ENCODE data around the gene SSX2IP. TPM values are rescaled to one million over a fixed set of nuclear protein-coding genes. Genes with fewer than 3 reads are reported as not detected.

SSX2IP gene
- total RNA-seq, 1 experiment from 2014 or later = 20.8 TPM

- no peak for ATAC-seq
- Mint-ChIP-seq H3K4me3 (no peak overlapping the region), H3K27me3 (ENCODE audit: low read depth) (no peaks in the 10 kb centered on the region), H3K4me1 (peaks cover 49% of the 10 kb centered on the region), H3K9me3 (no peaks in the 10 kb centered on the region), H3K27ac (no peak overlapping the region; the same call in 1 of the 2 replicates), H3K36me3 (no peaks in the 10 kb centered on the region)
- ChIA-PET POLR2A (no interaction called here), CTCF (interaction anchor here (4.5 kb wide), 1 partner anchor 24 kb away, joined by 26 read pairs; no protein-coding TSS in a partner anchor)
- TF ChIP-seq ZBTB21 (CRISPR knock-in tag; IDR thresholded peaks at IDR 0.05; ENCODE audit: borderline replicate concordance) (no peak), E2F1 (CRISPR knock-in tag; IDR thresholded peaks at IDR 0.05) (no peak), ATF3 (CRISPR knock-in tag; conservative IDR thresholded peaks at IDR 0.05) (no peak), HMGXB4 (CRISPR knock-in tag; IDR thresholded peaks at IDR 0.05) (no peak), ZNF671 (CRISPR knock-in tag; IDR thresholded peaks at IDR 0.05) (no peak), SOX15 (CRISPR knock-in tag; IDR thresholded peaks at IDR 0.05) (no peak), JAZF1 (CRISPR knock-in tag; IDR thresholded peaks at IDR 0.05) (no peak), TEAD4 (CRISPR knock-in tag; IDR thresholded peaks at IDR 0.05) (no peak), TEAD1 (CRISPR knock-in tag; IDR thresholded peaks at IDR 0.05) (no peak), HMGA2 (CRISPR knock-in tag; IDR thresholded peaks at IDR 0.05) (no peak), IRF2 (CRISPR knock-in tag; IDR thresholded peaks at IDR 0.05; ENCODE audit: borderline replicate concordance, low read depth) (no peak), NFE2L1 (CRISPR knock-in tag; IDR thresholded peaks at IDR 0.05) (no peak), RORB (CRISPR knock-in tag; IDR thresholded peaks at IDR 0.05) (no peak), NR2C2 (CRISPR knock-in tag; IDR thresholded peaks at IDR 0.05) (no peak), ERG (CRISPR knock-in tag; IDR thresholded peaks at IDR 0.05) (no peak)
- no peak for DNase-seq (ENCODE audit: low spot score)
Measured at GRCh38 chr1:84700070-84700469, 9.8 kb upstream of the SSX2IP start.

- POLR2A ChIA-PET = no interaction called here
- Mint-ChIP-seq H3K9me3 (peaks cover 9% of the 10 kb centered on the region), H3K36me3 (peaks cover 4% of the 10 kb centered on the region; the same call in 1 of the 2 replicates), H3K4me3 (no peak overlapping the region), H3K4me1 (peaks cover 49% of the 10 kb centered on the region), H3K27ac (no peak overlapping the region), H3K27me3 (ENCODE audit: low read depth) (no peaks in the 10 kb centered on the region)
- CTCF ChIA-PET = interaction anchor here (4.5 kb wide), 1 partner anchor 26 kb away, joined by 26 read pairs; no protein-coding TSS in a partner anchor
- ATAC-seq (peak; percentile 29; the same call in 1 of the 2 replicates), DNase-seq (ENCODE audit: low spot score) (no peak)
- TF ChIP-seq MXD4 (CRISPR knock-in tag; IDR thresholded peaks at IDR 0.05; ENCODE audit: borderline replicate concordance) = no peak
- TF ChIP-seq FOXK1 (CRISPR knock-in tag; IDR thresholded peaks at IDR 0.05) = no peak
- no peak for TF ChIP-seq PREB (CRISPR knock-in tag; IDR thresholded peaks at IDR 0.05; ENCODE audit: borderline replicate concordance)
- no peak for TF ChIP-seq ATF2 (CRISPR knock-in tag; IDR thresholded peaks at IDR 0.05; ENCODE audit: borderline replicate concordance, low read depth)
- no peak for TF ChIP-seq ZMAT4 (CRISPR knock-in tag; IDR thresholded peaks at IDR 0.05)
- no peak for TF ChIP-seq E2F5 (CRISPR knock-in tag; IDR thresholded peaks at IDR 0.05)
- TF ChIP-seq MYBL2 (CRISPR knock-in tag; IDR thresholded peaks at IDR 0.05) = no peak
- TF ChIP-seq E2F1 (CRISPR knock-in tag; IDR thresholded peaks at IDR 0.05) = no peak
- TF ChIP-seq GTF2I (CRISPR knock-in tag; conservative IDR thresholded peaks at IDR 0.05) = no peak
- TF ChIP-seq MLX (CRISPR knock-in tag; IDR thresholded peaks at IDR 0.05) = no peak
Measured at GRCh38 chr1:84698151-84699110, 8.2 kb upstream of the SSX2IP start.
